Dedifferentiated amniotic fluid mesenchymal stem cell (primary cell): ENCODE data around the gene MGAT5B.
"Not testable (repeated sequence)": the region's sequence is repeated elsewhere in the genome, so short reads cannot be mapped to it uniquely, and the experiment has no call there.

ENCODE experiments used
- DNase-seq: peaks from one replicate; pipeline ENCODE4 v3.0.0-alpha.2; 2016; ENCODE audit errors: extremely low spot score

Gene MGAT5B

GRCh38 chr17:76974721-76975120 is 106.5 kb downstream of the MGAT5B start:
- no peak for DNase-seq

GRCh38 chr17:76978050-76978449 is 109.8 kb downstream of the MGAT5B start:
- DNase-seq: not testable (repeated sequence)

GRCh38 chr17:76981545-76982295 is 113.5 kb downstream of the MGAT5B start:
- DNase-seq: no peak

DNA sequence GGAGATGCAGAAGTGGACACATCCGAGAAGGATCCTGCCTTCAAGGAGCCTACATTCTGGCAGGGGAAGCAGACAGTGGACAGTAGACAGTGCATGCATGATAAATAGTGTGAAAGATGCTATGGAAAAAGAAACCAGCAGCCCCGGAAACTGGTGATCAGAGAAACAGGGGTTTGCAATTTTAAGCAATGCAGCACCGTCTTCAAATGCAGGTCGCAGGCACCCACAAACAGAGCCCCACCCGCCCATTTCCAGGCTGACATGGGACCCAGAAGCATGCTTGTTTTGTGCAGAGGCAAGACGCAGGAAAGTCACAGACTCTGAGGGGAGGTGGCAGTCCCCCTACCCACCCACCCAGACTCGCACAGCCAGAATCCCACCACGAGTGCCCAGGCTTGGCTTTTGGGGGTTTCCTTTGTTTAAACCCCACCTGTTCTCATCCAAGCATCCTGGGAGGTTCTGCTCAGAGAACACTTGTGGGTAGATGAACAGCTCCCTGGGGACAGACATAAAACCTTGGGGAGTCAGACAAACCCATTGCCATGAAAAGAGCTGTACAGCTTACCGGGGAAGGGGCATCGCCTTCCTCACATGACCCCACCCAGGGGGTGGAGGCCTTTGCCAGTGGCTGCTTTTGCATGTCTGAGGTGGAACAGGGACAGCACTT is 114.3 kb downstream of the MGAT5B start:
- no peak for DNase-seq

DNA sequence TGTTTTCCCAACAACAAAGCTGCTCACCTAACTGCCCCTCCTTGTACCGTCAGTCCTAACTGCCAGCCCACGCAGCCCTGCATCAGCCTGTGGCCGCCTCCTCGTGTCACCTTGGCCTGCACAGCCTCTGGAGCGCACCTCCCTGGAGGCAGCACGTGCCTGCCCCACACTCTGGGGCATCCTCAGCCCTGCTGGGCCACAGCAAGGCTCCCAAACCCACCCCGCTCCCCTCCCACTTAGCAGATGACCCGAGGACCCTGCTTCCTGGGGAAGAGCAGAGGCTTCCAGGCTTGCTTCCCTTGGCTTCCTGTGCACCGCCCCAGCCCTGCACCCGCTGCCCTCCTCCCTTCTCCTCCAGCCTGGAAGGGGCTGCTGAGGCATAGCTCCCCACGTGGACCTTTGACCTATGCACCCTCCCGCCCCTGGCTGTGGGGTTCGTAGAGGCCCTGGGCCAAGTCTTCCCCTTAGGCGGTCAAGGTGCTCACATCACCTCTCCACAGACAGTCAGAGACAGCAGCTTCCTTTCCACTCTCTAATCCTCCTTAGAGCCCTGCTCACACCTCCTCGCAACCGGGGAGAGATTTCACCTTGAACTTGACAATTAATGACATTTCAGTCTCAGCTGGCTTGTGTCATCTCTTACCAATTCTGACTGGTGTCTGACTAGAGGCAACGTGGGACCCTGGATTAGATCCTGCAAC is 115.0 kb downstream of the MGAT5B start:
- DNase-seq: no peak

DNA sequence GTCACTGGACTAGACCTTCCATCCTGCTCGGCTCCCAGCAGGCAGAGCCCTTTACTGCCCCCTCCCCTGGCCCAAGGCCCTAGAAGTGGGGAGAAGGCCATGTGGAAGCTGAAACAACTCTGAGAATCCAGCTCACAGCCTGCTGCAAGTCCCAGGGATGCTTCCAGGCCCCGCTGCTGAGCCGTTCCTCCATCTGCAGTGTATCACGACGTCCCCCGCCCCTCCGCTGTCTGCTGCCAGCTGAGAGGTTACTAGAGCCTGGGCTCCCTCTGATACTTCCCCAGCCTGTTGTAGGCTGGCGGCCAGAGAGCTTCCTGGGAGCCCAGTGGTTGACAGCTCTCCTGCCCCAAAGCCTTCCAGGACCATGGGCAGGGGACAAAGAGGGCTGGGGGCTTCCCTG is 118.2 kb downstream of the MGAT5B start:
- DNase-seq: no peak

GRCh38 chr17:76987486-76988093 is 119.4 kb downstream of the MGAT5B start:
- no peak for DNase-seq

GRCh38 chr17:76988796-76989195 is 120.6 kb downstream of the MGAT5B start:
- DNase-seq: no peak

DNA sequence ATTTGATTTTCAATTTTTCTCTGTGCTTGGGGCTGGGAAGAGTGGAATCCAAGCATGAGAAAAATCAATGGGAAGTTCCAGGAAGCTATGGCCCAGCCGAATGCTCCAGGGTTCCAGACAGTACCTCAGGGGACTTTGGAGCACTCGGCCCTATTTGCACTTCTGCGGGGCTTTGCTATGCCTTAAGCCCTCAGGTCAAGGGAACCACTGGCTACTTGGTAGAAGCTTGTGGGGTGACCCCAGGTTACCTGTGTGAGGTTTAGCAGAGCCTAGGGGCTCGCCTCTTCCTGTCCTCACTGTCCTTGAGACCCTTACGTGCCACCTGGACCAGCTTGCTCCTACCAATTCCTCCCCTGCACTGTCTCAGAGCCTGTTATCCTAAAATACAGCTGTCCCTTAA is 121.3 kb downstream of the MGAT5B start:
- no peak for DNase-seq

DNA sequence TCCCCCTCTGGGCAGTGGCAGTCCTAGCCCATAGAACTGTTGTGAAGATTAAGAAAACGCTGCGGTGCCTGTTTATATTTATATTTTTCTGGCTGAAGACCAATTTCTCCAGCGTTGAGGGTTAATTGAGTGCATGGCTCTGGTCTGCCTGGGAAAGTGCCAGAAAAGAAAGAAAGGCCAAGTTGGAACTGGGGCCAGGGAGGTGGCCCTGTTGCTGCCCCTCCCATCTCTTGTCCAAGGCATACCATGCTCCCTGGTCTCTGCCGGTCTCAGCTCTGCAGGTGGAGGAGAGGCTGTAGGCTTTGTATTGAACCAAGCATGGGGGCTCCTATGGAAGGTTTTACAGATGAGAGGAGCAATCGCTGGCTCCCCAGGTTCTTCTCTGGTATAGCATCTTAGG is 124.7 kb downstream of the MGAT5B start:
- DNase-seq: no peak

DNA sequence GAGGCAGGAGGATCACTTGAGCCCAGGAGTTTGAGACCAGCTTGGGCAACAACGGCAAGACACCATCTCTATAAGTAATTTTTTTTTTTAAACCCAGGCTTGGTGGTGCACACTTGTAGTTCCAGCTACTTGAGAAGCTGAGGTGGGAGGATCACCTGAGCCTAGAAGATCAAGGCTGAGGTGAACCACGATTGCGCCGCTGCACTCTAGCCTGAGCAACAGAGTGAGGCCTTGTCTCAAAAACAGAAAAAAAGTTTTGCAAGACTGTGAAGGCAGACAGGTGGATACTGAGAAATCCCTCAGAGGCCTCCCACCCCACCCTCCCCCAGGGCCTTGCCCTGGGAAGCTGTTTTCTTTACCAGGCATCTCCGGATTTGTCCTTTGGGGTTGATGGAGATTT is 125.4 kb downstream of the MGAT5B start:
- no peak for DNase-seq

DNA sequence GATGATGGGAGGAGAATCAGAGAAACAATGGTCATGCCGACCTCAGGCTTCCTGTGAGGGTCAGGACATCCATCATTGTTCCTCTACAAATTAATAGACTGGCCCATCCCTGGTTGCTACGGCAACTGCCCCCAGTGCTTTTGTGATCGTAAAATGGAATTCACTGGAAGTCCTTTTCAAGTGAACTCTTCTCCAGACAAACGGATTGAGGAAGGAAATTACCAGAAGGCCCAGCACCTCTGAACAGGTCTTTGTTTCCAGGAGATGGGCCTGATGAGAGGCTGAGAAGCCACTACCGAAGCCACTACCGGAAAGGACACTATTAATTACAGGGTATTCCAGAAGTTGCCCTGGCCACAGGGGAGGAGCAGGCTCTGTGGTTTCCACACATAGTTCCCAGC is 126.0 kb downstream of the MGAT5B start:
- no peak for DNase-seq

- no peak for DNase-seq
Measured at GRCh38 chr17:76995387-76996105, 127.3 kb downstream of the MGAT5B start.

DNA sequence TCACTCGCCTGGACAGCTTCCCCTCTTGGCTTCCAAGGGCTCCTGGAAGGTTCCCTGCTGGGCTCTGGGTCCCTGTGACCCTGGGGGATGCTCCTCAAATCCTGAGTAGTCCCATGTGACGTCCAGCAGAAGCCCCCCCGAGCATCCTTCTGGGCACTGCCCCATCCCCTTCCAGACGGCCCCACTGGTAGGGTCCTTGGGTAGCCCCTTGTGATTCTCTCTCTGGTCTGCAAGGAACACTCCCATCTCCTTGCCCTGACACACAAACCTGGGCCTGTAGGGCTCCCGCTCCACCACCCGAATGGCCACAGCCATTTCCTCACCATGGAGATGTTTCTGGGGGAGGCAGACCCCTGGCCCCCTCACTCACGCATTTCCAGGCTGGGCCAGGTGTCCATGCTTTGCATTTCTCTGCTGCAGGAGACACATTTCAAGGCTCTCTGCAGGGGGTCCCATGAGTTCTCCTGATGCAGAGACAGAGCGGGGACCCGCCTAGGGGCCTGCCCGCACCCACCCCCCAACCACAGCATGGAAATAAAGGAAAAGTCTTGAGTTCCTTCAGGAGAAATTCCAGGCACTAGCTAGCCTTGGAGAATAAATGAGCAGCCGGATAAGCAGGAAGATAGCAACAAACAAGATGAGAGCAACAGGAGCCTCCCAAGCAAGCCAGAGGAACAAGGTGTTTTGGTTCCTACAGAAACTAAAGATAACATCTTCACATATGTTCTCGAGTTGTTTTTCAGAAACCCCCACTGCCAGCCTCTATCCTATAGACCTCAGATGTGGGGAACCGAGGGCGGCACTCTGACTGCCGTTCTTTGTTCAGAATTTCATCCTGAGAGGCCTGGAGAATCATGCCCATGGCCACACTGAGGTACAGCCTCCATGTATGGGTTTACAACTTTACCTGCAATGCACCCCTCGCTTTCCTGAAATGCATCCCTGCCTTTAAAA is 128.8 kb downstream of the MGAT5B start:
- DNase-seq: no peak

- no peak for DNase-seq
Measured at GRCh38 chr17:76997981-76998531, 129.9 kb downstream of the MGAT5B start.

DNA sequence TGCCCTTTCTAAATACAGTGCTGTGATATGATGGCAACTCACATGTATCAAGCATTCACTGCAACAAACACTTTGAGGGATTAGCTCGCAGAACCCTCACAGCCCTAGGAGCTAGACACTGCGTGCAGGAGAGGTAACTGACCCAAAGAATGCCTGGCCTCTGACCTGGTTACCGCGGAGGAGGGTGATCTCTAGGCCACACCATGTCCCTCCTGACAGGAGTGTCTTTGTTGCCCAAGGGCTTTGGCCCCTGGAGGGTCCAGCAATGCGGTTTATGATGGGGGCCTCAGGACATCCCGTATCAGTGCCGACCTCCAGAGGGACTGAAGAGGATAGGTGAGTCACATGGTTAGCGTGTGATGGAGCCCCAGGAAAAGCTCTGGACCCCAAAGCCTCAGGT is 130.6 kb downstream of the MGAT5B start:
- no peak for DNase-seq
